ENCODE measurements around the gene MACROD1. TPM values are rescaled to one million over a fixed set of nuclear protein-coding genes. Genes with fewer than 3 reads are reported as not detected.
A peak's percentile ranks its signal among the peaks of the same experiment; 100 is the strongest.

Gene MACROD1
- total and polyA plus RNA-seq, 7 donors: 147 to 281 (median 180) TPM

DNA sequence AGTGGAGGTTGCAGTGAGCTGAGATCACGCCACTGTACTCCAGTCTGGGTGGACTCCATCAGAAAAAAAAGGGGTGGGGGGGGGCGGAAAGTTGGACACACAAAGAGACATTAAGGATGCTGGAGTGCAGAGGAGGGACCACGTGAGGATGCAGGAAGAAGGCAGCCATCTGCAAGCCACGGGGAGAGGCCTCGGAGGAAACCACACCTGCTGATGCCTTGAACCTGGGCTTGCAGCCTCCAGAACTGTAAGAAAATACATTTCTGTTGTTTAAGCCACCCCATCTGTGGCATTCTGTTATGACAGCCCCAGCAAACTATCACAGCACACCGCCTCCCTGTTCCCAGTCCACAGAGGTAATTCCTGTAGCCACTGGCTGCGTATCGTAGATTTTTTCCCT lies 10.8 kb upstream of the MACROD1 start:
- Histone ChIP-seq H3K36me3 (ENCODE audit: insufficient read depth in 1 of 2, low read depth in 1 of 2) (no peaks in the 10 kb centered on the region), H3K4me1 (peaks cover 13% of the 10 kb centered on the region), H3K4me3 (no peak overlapping the region), H3K27me3 (ENCODE audit: insufficient read depth in 3 of 3, low read length in 2 of 3) (no peaks in the 10 kb centered on the region), H3K9me3 (no peaks in the 10 kb centered on the region), H3K27ac (no peak overlapping the region)
- 78 to 91% (median 90%) methylated on average over 7 to 8 of the region's 8 CpGs for WGBS, 3 donors
- intact Hi-C loops (cut with DNase I): no loop called here
- TF ChIP-seq, protein P1, sequence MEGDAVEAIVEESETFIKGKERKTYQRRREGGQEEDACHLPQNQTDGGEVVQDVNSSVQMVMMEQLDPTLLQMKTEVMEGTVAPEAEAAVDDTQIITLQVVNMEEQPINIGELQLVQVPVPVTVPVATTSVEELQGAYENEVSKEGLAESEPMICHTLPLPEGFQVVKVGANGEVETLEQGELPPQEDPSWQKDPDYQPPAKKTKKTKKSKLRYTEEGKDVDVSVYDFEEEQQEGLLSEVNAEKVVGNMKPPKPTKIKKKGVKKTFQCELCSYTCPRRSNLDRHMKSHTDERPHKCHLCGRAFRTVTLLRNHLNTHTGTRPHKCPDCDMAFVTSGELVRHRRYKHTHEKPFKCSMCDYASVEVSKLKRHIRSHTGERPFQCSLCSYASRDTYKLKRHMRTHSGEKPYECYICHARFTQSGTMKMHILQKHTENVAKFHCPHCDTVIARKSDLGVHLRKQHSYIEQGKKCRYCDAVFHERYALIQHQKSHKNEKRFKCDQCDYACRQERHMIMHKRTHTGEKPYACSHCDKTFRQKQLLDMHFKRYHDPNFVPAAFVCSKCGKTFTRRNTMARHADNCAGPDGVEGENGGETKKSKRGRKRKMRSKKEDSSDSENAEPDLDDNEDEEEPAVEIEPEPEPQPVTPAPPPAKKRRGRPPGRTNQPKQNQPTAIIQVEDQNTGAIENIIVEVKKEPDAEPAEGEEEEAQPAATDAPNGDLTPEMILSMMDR (IDR thresholded peaks at IDR 0.05): no peak
- ATAC-seq (no peak), DNase-seq (no peak)

DNA sequence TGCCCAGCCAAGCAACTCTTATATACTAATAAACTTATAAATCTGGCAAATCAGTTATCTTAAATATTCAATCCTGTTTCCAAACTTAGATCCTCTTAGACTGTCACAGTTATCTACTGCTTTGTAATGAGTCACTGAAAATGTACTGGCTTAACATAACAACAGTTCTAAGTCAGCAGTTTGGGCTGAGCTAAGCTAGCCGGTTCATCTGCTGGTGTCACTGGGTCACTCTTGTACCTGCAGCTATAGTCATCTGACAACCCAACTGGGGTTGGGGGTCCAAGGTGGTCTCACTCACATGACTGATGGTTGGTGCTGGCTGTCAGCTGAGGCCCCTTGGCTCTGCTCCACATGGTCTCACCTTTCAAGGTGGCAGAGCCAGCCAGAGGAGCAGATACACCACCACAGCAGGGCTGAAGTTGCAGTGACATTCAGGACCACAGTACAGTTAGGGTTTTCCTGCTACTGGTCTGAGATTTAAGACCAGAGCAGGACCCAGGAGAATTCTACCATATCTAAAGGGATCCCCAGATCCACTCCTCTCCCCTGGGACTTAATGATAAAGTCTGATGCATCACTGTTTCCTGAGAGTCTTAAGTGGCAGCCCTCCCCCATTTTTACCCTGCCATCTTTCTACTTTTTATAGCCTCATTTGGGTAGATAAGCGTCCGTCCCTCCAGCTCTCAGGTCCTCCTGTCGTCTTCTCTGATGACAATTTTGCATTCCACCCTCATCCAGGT lies 7.9 kb upstream of the MACROD1 start:
- Histone ChIP-seq H3K9me3 (no peaks in the 10 kb centered on the region), H3K36me3 (ENCODE audit: insufficient read depth in 1 of 2, low read depth in 1 of 2) (no peaks in the 10 kb centered on the region), H3K27ac (peak overlapping the region; percentile 41), H3K27me3 (ENCODE audit: insufficient read depth in 3 of 3, low read length in 2 of 3) (no peaks in the 10 kb centered on the region), H3K4me3 (no peak overlapping the region), H3K4me1 (no peaks in the 10 kb centered on the region)
- TF ChIP-seq, protein P1 (IDR thresholded peaks at IDR 0.05): no peak
- peak in 2 of 4 donors; percentile 62 to 74 for ATAC-seq
- DNase-seq: no peak
- intact Hi-C loops (cut with DNase I): no loop called here
- WGBS, 3 donors: 92 to 94% (median 93%) methylated on average over 4 of the region's 4 CpGs

DNA sequence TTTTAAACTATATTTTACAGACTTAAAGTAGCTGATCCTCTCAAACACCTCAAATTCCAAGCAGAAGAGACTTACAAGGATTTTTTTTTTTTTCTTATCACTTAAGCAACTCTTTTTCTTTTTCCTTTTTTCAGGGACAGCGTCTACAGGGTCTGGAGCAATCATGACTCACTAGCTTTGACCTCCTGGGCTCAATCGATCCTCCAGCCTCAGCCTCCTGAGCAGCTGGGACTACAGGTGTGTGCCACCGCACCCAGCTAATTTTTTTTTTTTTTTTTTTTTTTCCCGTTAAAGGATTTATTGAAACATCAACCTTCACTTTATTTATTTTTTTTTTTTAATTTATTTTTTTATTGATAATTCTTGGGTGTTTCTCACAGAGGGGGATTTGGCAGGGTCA lies 4.5 kb upstream of the MACROD1 start:
- DNase-seq (no peak), ATAC-seq (no peak)
- H3K4me1 ChIP-seq: peaks cover under 1% of the 10 kb centered on the region
- no peak overlapping the region for H3K4me3 ChIP-seq
- intact Hi-C loops (cut with DNase I): no loop called here
- TF ChIP-seq, protein P1 (IDR thresholded peaks at IDR 0.05): no peak
- no peaks in the 10 kb centered on the region for H3K36me3 ChIP-seq (ENCODE audit: insufficient read depth in 1 of 2, low read depth in 1 of 2)
- H3K9me3 ChIP-seq: no peaks in the 10 kb centered on the region
- 90 to 93% (median 91%) methylated on average over 4 of the region's 4 CpGs for WGBS, 3 donors
- H3K27me3 ChIP-seq (ENCODE audit: insufficient read depth in 3 of 3, low read length in 2 of 3): no peaks in the 10 kb centered on the region
- no peak overlapping the region for H3K27ac ChIP-seq

DNA sequence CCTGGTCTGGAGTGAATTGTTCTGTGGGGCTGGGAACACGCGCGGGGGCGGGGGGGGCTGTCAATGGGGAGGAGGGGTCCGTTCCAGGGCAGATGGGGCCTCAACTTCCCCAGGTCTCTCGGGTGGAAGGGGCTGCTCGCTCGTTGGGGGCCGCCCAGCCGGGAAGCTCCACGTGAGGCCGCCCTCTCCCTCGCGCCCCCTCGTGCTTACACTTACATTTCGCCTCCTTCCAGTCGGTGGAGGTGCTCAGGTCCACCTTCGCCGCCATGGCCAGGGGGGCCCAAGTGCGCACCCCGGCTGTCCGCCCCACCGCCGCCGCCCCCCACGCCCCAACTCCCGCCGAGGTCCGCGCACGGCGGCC lies 452 bp downstream of the MACROD1 start:
- Histone ChIP-seq H3K9me3 (no peaks in the 10 kb centered on the region), H3K27ac (peak overlapping the region; percentile 98), H3K27me3 (ENCODE audit: insufficient read depth in 3 of 3, low read length in 2 of 3) (no peaks in the 10 kb centered on the region), H3K4me1 (peaks cover 14% of the 10 kb centered on the region), H3K4me3 (peak overlapping the region; percentile 87), H3K36me3 (ENCODE audit: insufficient read depth in 1 of 2, low read depth in 1 of 2) (peaks cover 0 to 3% of the 10 kb centered on the region in 2 donors)
- 0 to 2% (median 1%) methylated on average over 20 to 32 of the region's 32 CpGs for WGBS, 3 donors
- intact Hi-C loops (cut with DNase I): no loop called here
- TF ChIP-seq, protein P1 (IDR thresholded peaks at IDR 0.05): no peak
- no peak for DNase-seq
- peak; percentile 4 to 16 (median 15) for ATAC-seq

All from psoas muscle (tissue), 8 donors.